Lower leg skin (tissue), 3 donors: ENCODE measurements around the gene RMND5B.

Source experiments
- POLR2A ChIP-seq, 2 donors: fragments of 450-650 bp; IDR thresholded peaks; one replicate each; pipeline ENCODE4 v1.6.1; 2016 to 2017; ENCODE audit warnings: antibody characterized with exemption in 2 of 2, mild to moderate bottlenecking in 1 of 2, moderate library complexity in 1 of 2
- TF ChIP-seq, protein P1 (sequence below), 3 donors: fragments of 450-650 bp; IDR thresholded peaks; one replicate each; pipeline ENCODE4 v1.5.1; 2016; ENCODE audit warnings: antibody characterized with exemption in 3 of 3, mild to moderate bottlenecking in 3 of 3, moderate library complexity in 2 of 3

DNA sequence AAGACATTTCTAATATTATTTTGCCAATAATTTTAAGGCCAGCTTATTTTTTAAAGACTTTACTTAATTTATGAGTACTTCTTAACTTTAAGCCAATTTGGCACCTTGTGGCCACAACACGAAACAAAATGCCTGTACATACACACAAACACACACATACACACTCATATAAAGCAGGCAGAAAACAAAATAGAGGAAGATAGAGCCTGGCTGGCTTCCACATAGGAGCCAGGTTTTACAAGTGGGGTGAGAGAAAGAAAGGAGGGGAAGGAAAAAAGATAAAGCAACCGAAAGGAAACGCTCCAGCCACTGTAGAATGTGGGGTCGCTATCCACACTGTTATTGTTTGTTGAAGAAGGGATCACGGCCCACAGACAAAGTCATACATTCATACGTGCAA, 46.0 kb downstream of the RMND5B start:
- TF ChIP-seq, protein P1, sequence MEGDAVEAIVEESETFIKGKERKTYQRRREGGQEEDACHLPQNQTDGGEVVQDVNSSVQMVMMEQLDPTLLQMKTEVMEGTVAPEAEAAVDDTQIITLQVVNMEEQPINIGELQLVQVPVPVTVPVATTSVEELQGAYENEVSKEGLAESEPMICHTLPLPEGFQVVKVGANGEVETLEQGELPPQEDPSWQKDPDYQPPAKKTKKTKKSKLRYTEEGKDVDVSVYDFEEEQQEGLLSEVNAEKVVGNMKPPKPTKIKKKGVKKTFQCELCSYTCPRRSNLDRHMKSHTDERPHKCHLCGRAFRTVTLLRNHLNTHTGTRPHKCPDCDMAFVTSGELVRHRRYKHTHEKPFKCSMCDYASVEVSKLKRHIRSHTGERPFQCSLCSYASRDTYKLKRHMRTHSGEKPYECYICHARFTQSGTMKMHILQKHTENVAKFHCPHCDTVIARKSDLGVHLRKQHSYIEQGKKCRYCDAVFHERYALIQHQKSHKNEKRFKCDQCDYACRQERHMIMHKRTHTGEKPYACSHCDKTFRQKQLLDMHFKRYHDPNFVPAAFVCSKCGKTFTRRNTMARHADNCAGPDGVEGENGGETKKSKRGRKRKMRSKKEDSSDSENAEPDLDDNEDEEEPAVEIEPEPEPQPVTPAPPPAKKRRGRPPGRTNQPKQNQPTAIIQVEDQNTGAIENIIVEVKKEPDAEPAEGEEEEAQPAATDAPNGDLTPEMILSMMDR (IDR thresholded peaks at IDR 0.05), result no peak
- no peak for TF ChIP-seq POLR2A (IDR thresholded peaks at IDR 0.05)
